Stomach (tissue), 4 donors: ENCODE results near the gene RHD.

Source experiments
- CTCF ChIP-seq, 7 experiments: fragments of 450-650 bp in 4 of 7; fragments of 200-600 bp in 3 of 7; sonication (generic) in 3 of 7; IDR thresholded peaks; one replicate each; pipeline ENCODE4 v1.5.1; 2016 to 2019; ENCODE audit warnings: antibody characterized with exemption in 7 of 7, control low read depth in 2 of 7, mild to moderate bottlenecking in 1 of 7
- EP300 ChIP-seq: sonication (generic); formaldehyde crosslinking; IDR thresholded peaks from one replicate; pipeline ENCODE4 v1.6.1; 2017; ENCODE audit warnings: antibody characterized with exemption
- POLR2A ChIP-seq, 4 donors: fragments of 450-650 bp; IDR thresholded peaks; one replicate each; pipeline ENCODE4 v1.6.1; 2016; ENCODE audit warnings: antibody characterized with exemption in 4 of 4, control low read depth in 2 of 4, mild to moderate bottlenecking in 1 of 4, moderate library complexity in 1 of 4

- TF ChIP-seq EP300 (no peak), CTCF (IDR thresholded peaks at IDR 0.05) (no peak), POLR2A (IDR thresholded peaks at IDR 0.05) (no peak)
These were observed 49.7 kb upstream of the RHD start for GRCh38 chr1:25222606-25223005.
